H1 (cell line): Measurements from ENCODE around the gene DNAJB13. TPM values are rescaled to one million over a fixed set of nuclear protein-coding genes. Genes with fewer than 3 reads are reported as not detected.

Experiments
- CTCF ChIA-PET: fragments of 300-600 bp; sonication (Branson Sonifier 250); formaldehyde crosslinking; loops from one replicate; lab custom pipeline; 2021; ENCODE audit not compliant: partially characterized antibody; lab: Charles Lee
- POLR2A ChIA-PET: fragments of 300-600 bp; sonication (Branson Sonifier 250); formaldehyde crosslinking; loops from one replicate; lab custom pipeline; 2021; ENCODE audit warnings: inconsistent platforms; ENCODE audit not compliant: partially characterized antibody; lab: Charles Lee
- DNase-seq, 2 experiments: peaks; one replicate each; pipeline versions ENCODE4 v3.0.0 to v3.0.0-alpha.2; 2010 to 2022; ENCODE audit warnings: low spot score in 2 of 2, low read depth in 1 of 2, mixed read lengths in 1 of 2
- FAIRE-seq: peaks from 2 replicates; lab custom pipeline; 2011; peaks lifted over from hg19 to GRCh38; lab: Jason Lieb, UNC
- H2AFZ ChIP-seq: 2 replicates; pipeline ENCODE4 v1.8.1; 2012; ENCODE audit warnings: low read length, inconsistent platforms
- H2AK5ac ChIP-seq: 2 replicates; pipeline ENCODE4 v1.6.1; 2013; ENCODE audit warnings: low read depth, low read length
- H2BK120ac ChIP-seq: replicated peaks from 2 replicates; pipeline ENCODE3; 2013; ENCODE audit warnings: low read depth, low read length, inconsistent platforms
- H2BK12ac ChIP-seq: 2 replicates; pipeline ENCODE4 v1.6.1; 2013; ENCODE audit warnings: low read depth, low read length
- H2BK15ac ChIP-seq: 2 replicates; pipeline ENCODE4 v1.6.1; 2013; ENCODE audit warnings: low read length
- H2BK20ac ChIP-seq: 2 replicates; pipeline ENCODE4 v1.6.1; 2013; ENCODE audit warnings: low read length
- H2BK5ac ChIP-seq: 2 replicates; pipeline ENCODE4 v1.6.1; 2013; ENCODE audit warnings: low read depth, low read length
- H3K14ac ChIP-seq: 2 replicates; pipeline ENCODE4 v1.6.1; 2013; ENCODE audit warnings: inconsistent platforms; ENCODE audit not compliant: insufficient read length
- H3K18ac ChIP-seq: 2 replicates; pipeline ENCODE4 v1.6.1; 2013; ENCODE audit warnings: low read length; ENCODE audit errors: extremely low read depth
- H3K23ac ChIP-seq: 2 replicates; pipeline ENCODE4 v1.6.1; 2013; ENCODE audit warnings: inconsistent platforms; ENCODE audit not compliant: insufficient read length
- H3K23me2 ChIP-seq: 2 replicates; pipeline ENCODE4 v1.6.1; 2013; ENCODE audit warnings: low read depth, low read length
- H3K27ac ChIP-seq: 2 replicates; pipeline ENCODE4 v1.6.1; 2011; ENCODE audit warnings: low read depth, low read length, inconsistent platforms
- H3K27me3 ChIP-seq, 4 experiments: replicated peaks in 1 of 4; 1 replicate in 1 of 4; 2 replicates in 3 of 4; pipeline versions ENCODE4 v1.6.1 to v1.8.1; 2011 to 2013; ENCODE audit warnings: low read length in 3 of 4, mild to moderate bottlenecking in 3 of 4, inconsistent platforms in 2 of 4, mixed read lengths in 2 of 4, moderate library complexity in 1 of 4; ENCODE audit not compliant: control insufficient read depth in 3 of 4, insufficient read depth in 3 of 4; ENCODE audit errors: extremely low read depth in 1 of 4
- H3K36me3 ChIP-seq, 4 experiments: 2 replicates each; pipeline versions ENCODE4 v1.6.1 to v1.8.1; 2011 to 2013; ENCODE audit warnings: mild to moderate bottlenecking in 4 of 4, low read length in 3 of 4, moderate library complexity in 2 of 4, control low read depth in 1 of 4, inconsistent platforms in 1 of 4; ENCODE audit not compliant: insufficient read depth in 4 of 4, control insufficient read depth in 2 of 4
- H3K4ac ChIP-seq: replicated peaks from 2 replicates; pipeline ENCODE3; 2013; ENCODE audit warnings: low read length, low read depth, mixed read lengths, inconsistent platforms; ENCODE audit not compliant: insufficient read length
- H3K4me1 ChIP-seq, 4 experiments: replicated peaks in 1 of 4; 1 replicate in 1 of 4; 2 replicates in 3 of 4; pipeline versions ENCODE4 v1.6.1 to v1.8.1; 2011 to 2013; ENCODE audit warnings: low read length in 3 of 4, inconsistent platforms in 2 of 4, mixed read lengths in 1 of 4; ENCODE audit not compliant: insufficient read depth in 4 of 4, control insufficient read depth in 3 of 4
- H3K4me2 ChIP-seq, 2 experiments: 2 replicates each; pipeline versions ENCODE4 v1.6.1 to v1.8.1; 2011 to 2013; ENCODE audit warnings: low read depth in 2 of 2, low read length in 2 of 2, control low read depth in 1 of 2, inconsistent platforms in 1 of 2, mild to moderate bottlenecking in 1 of 2; ENCODE audit not compliant: insufficient read depth in 1 of 2
- H3K4me3 ChIP-seq, 4 experiments: fragments of 200-600, 300-600 bp in 1 of 4; sonication (generic), shearing (Covaris generic), sonication (Bioruptor Twin) in 1 of 4; 2 replicates each; pipeline versions ENCODE4 v1.5.1 to v1.8.1; 2011 to 2016; ENCODE audit warnings: low read length in 4 of 4, low read depth in 3 of 4, control low read depth in 2 of 4, inconsistent platforms in 2 of 4, mild to moderate bottlenecking in 2 of 4, mixed read lengths in 1 of 4, moderate library complexity in 1 of 4; ENCODE audit not compliant: insufficient read depth in 2 of 4; ENCODE audit errors: extremely low read depth in 1 of 4
- H3K56ac ChIP-seq: replicated peaks from 2 replicates; pipeline ENCODE3; 2013; ENCODE audit warnings: low read depth, mild to moderate bottlenecking, mixed read lengths, low read length, inconsistent platforms; ENCODE audit not compliant: insufficient read length
- H3K79me1 ChIP-seq: 2 replicates; pipeline ENCODE4 v1.6.1; 2013; ENCODE audit warnings: low read depth, low read length, control low read depth
- H3K79me2 ChIP-seq, 2 experiments: 2 replicates each; pipeline versions ENCODE4 v1.6.1 to v1.8.1; 2012 to 2013; ENCODE audit warnings: low read length in 2 of 2, mild to moderate bottlenecking in 2 of 2, inconsistent platforms in 1 of 2; ENCODE audit not compliant: insufficient read depth in 2 of 2, control insufficient read depth in 1 of 2
- H3K9ac ChIP-seq, 4 experiments: replicated peaks in 1 of 4; 1 replicate in 1 of 4; 2 replicates in 3 of 4; pipeline versions ENCODE4 v1.6.1 to v1.8.1; 2011 to 2013; ENCODE audit warnings: low read depth in 3 of 4, low read length in 3 of 4, control low read depth in 2 of 4, mild to moderate bottlenecking in 2 of 4, moderate library complexity in 2 of 4, inconsistent platforms in 1 of 4; ENCODE audit errors: extremely low read depth in 1 of 4
- H3K9me3 ChIP-seq, 2 experiments: 2 replicates each; pipeline versions ENCODE4 v1.6.1 to v1.8.1; 2012 to 2013; ENCODE audit warnings: mild to moderate bottlenecking in 2 of 2, moderate library complexity in 2 of 2, control low read depth in 1 of 2, inconsistent platforms in 1 of 2, low read depth in 1 of 2, low read length in 1 of 2, mixed read lengths in 1 of 2; ENCODE audit not compliant: insufficient read depth in 2 of 2
- H4K20me1 ChIP-seq, 2 experiments: replicated peaks in 1 of 2; 2 replicates each; pipeline versions ENCODE3 to v1.8.1; 2011 to 2013; ENCODE audit warnings: inconsistent platforms in 2 of 2, low read length in 2 of 2, mild to moderate bottlenecking in 1 of 2; ENCODE audit not compliant: insufficient read depth in 2 of 2, control insufficient read depth in 1 of 2
- H4K5ac ChIP-seq: 2 replicates; pipeline ENCODE4 v1.6.1; 2013; ENCODE audit warnings: low read length, low read depth, mixed read lengths, inconsistent platforms; ENCODE audit not compliant: insufficient read length
- H4K8ac ChIP-seq: 2 replicates; pipeline ENCODE4 v1.8.0; 2013; ENCODE audit warnings: mild to moderate bottlenecking, moderate library complexity, low read length, inconsistent platforms; ENCODE audit not compliant: insufficient read depth; ENCODE audit errors: extremely low read depth
- H4K91ac ChIP-seq: replicated peaks from 2 replicates; pipeline ENCODE3; 2013; ENCODE audit warnings: low read length, mixed read lengths, inconsistent platforms; ENCODE audit not compliant: insufficient read length
- ATF2 ChIP-seq: IDR thresholded peaks from 2 replicates; pipeline ENCODE4 v1.6.1; 2012; ENCODE audit warnings: low read length, inconsistent platforms
- CTCF ChIP-seq, 3 experiments: IDR thresholded peaks; 1 replicate in 2 of 3; 2 replicates in 1 of 3; pipeline versions ENCODE4 v1.5.1 to v1.6.1; 2011; ENCODE audit warnings: low read length in 3 of 3, mild to moderate bottlenecking in 3 of 3, inconsistent platforms in 2 of 3, low read depth in 1 of 3, moderate library complexity in 1 of 3; ENCODE audit not compliant: insufficient read depth in 1 of 3; ENCODE audit errors: control extremely low read depth in 1 of 3
- PHF8 ChIP-seq: fragments of 200-600 bp; sonication (generic); conservative IDR thresholded peaks from 2 replicates; pipeline ENCODE4 v1.7.1; 2012; ENCODE audit warnings: low read depth, mild to moderate bottlenecking, inconsistent platforms, low read length, moderate library complexity
- SP4 ChIP-seq: IDR thresholded peaks from 2 replicates; pipeline ENCODE4 v1.6.1; 2012; ENCODE audit warnings: low read length, inconsistent platforms
- WGBS, 2 experiments: shearing (Covaris generic) in 1 of 2; methylation state at CpG; one replicate each; pipeline versions ENCODE4 v1.1.6 to v1.1.7; 2013 to 2015; ENCODE audit warnings: low lambda C conversion rate in 2 of 2, mixed read lengths in 2 of 2, inconsistent platforms in 1 of 2, low coverage in 1 of 2, missing lambda C conversion rate in 1 of 2; ENCODE audit not compliant: insufficient replicate concordance in 2 of 2, insufficient coverage in 1 of 2, insufficient read length in 1 of 2; ENCODE audit errors: extremely low coverage in 1 of 2, missing lambda C conversion rate in 1 of 2; 5-methylcytosine and 5-hydroxymethylcytosine counted together
- polyA plus RNA-seq, 7 experiments: library from polyadenylated mRNA; depleted of rRNA in 3 of 7; stranded (reverse) in 5 of 7; unstranded in 2 of 7; fragments of >200 nt in 5 of 7; fragments of 200-250 nt in 2 of 7; gene quantifications; 1 replicate in 5 of 7; 2 replicates in 1 of 7; 4 replicates in 1 of 7; pipeline versions ENCODE4 v1.2.1 to v1.2.3, GENCODE V29; 2011 to 2013; ENCODE audit warnings: missing spikeins in 2 of 7, mixed read lengths in 2 of 7
- total RNA-seq: library from RNA; stranded (reverse); fragmentation: NEBNext Ultra II Directional; extraction: Animal tissue kit (Norgen Biotek cat#: 25700); gene quantifications from 2 replicates; pipeline ENCODE4 v1.2.1, GENCODE V29; 2021
- TF ChIP-seq, protein P1 (sequence below): IDR thresholded peaks from 2 replicates; pipeline ENCODE4 v1.6.1; 2012; ENCODE audit warnings: inconsistent platforms

DNAJB13 gene
- total and polyA plus RNA-seq, 2 of the 8 experiments (the other 6 are each of a cell fraction or from before 2014, with no cell fraction given) = 0.27 TPM; not detected in 1

DNA sequence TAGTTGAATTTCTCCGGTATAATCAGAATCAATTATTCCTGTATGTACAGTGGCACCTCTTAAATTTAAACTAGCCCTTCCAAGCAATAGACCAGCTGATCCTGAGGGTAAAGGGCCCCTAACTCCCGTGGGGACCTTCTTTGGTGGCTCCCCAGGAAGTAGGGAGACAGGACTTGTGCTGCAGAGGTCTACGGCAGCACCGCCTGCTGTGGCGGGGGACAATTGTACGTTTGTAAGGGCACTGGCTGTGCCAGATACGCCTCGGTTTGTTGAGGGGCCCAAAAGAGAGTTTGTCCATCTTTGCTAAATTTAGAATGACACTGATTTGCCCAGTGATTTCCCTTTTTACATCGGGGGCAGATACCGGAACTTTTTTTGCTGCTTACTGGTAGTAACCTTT is 5.9 kb upstream of the DNAJB13 start:
- Histone ChIP-seq H2AK5ac (no peak overlapping the region), H3K4me2 (no peak overlapping the region), H2BK120ac (no peak overlapping the region), H3K27me3 (no peaks in the 10 kb centered on the region), H3K56ac (no peak overlapping the region), H3K79me1 (no peaks in the 10 kb centered on the region), H3K79me2 (no peaks in the 10 kb centered on the region), H2BK12ac (no peak overlapping the region), H3K4ac (no peak overlapping the region), H2BK20ac (no peak overlapping the region), H3K23ac (no peak overlapping the region), H3K14ac (no peak overlapping the region), H4K91ac (no peak overlapping the region), H3K9ac (no peak overlapping the region), H3K36me3 (no peaks in the 10 kb centered on the region; a peak in 1 of 8 replicates), H4K20me1 (no peaks in the 10 kb centered on the region), H3K18ac (no peak overlapping the region), H2BK5ac (no peak overlapping the region), H3K27ac (no peak overlapping the region), H3K4me1 (no peaks in the 10 kb centered on the region), H3K23me2 (no peaks in the 10 kb centered on the region), H2BK15ac (no peak overlapping the region), H4K5ac (no peak overlapping the region), H2AFZ (no peak overlapping the region), H3K4me3 (no peak overlapping the region), H3K9me3 (peaks cover 18 to 25% of the 10 kb centered on the region in 2 experiments; a peak in 3 of 4 replicates), H4K8ac (no peak overlapping the region)
- 90% methylated on average over 10 of the region's 10 CpGs; no CpG with 5 or more reads in 1 of the 2 experiments for WGBS, 2 experiments
- ChIA-PET CTCF (interaction anchor here (1.3 to 1.6 kb wide), 2 partner anchors 14 to 19 kb away, joined by 5 to 7 read pairs; no protein-coding TSS in a partner anchor), POLR2A (interaction anchor here (1.5 to 1.6 kb wide), 2 partner anchors 13 to 215 kb away, joined by 4 read pairs; no protein-coding TSS in a partner anchor)
- DNase-seq = no peak
- TF ChIP-seq PHF8 = no peak
- TF ChIP-seq SP4 = no peak
- no peak for TF ChIP-seq CTCF (IDR thresholded peaks at IDR 0.05; ENCODE audit: control extremely low read depth in 1 of 3, insufficient read depth in 1 of 3, low read depth in 1 of 3, low read length in 3 of 3)
- no peak for TF ChIP-seq ATF2
- TF ChIP-seq, protein P1, sequence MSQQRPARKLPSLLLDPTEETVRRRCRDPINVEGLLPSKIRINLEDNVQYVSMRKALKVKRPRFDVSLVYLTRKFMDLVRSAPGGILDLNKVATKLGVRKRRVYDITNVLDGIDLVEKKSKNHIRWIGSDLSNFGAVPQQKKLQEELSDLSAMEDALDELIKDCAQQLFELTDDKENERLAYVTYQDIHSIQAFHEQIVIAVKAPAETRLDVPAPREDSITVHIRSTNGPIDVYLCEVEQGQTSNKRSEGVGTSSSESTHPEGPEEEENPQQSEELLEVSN = no peak
- FAIRE-seq = no peak
